K562 (cell line): Measurements from ENCODE around the gene CENPV.

Experiments
- ARNT ChIP-seq, 2 experiments: fragments of 450-650 bp; IDR thresholded peaks; 2 replicates each; pipeline ENCODE4 v1.6.1; 2016; ENCODE audit warnings: mild to moderate bottlenecking in 1 of 2
- CHCHD3 ChIP-seq: fragments of 250-450 bp; sonication (Bioruptor Pico); IDR thresholded peaks from 2 replicates; pipeline ENCODE4 v2.1.2; 2022; ENCODE audit warnings: mild to moderate bottlenecking
- FOS ChIP-seq: IDR thresholded peaks from 3 replicates; pipeline ENCODE4 v1.6.1; 2011; ENCODE audit not compliant: insufficient read length; ENCODE audit errors: extremely low read depth
- KHSRP ChIP-seq: fragments of 450-650 bp; IDR thresholded peaks from 2 replicates; pipeline ENCODE4 v1.6.1; 2017
- MTA2 ChIP-seq: fragments of 450-650 bp; IDR thresholded peaks from 2 replicates; pipeline ENCODE4 v1.6.1; 2016; ENCODE audit warnings: low read depth
- NBN ChIP-seq: fragments of 450-650 bp; IDR thresholded peaks from 2 replicates; pipeline ENCODE4 v1.6.1; 2016; ENCODE audit warnings: low read depth, mild to moderate bottlenecking
- NFIX ChIP-seq: fragments of 250-450 bp; sonication (Bioruptor Pico); IDR thresholded peaks from 2 replicates; pipeline ENCODE4 v1.4.0; 2020; ENCODE audit warnings: low read depth, mild to moderate bottlenecking, moderate library complexity
- POLR2AphosphoS5 ChIP-seq: IDR thresholded peaks from 2 replicates; pipeline ENCODE4 v1.6.1; 2011; ENCODE audit warnings: mild to moderate bottlenecking, low read depth, low read length, moderate library complexity; ENCODE audit not compliant: control insufficient read depth, insufficient read depth
- RBM17 ChIP-seq: fragments of 200-400 bp; formaldehyde crosslinking; IDR thresholded peaks from 2 replicates; pipeline ENCODE4 v1.6.1; 2017; ENCODE audit warnings: low read depth, mild to moderate bottlenecking, low read length, borderline replicate concordance
- ZNF699 ChIP-seq: fragments of 250-450 bp; sonication (Bioruptor Pico); IDR thresholded peaks from 2 replicates; pipeline ENCODE4 v1.8.0; 2021; ENCODE audit warnings: mild to moderate bottlenecking, moderate library complexity; ENCODE audit not compliant: insufficient replicate concordance
- TF ChIP-seq, protein P1 (sequence below), 3 experiments: IDR thresholded peaks in 2 of 3; conservative IDR thresholded peaks in 1 of 3; 2 replicates each; pipeline ENCODE4 v1.5.1; 2011 to 2012; ENCODE audit warnings: low read length in 3 of 3, mild to moderate bottlenecking in 3 of 3, control low read depth in 2 of 3, improper control_type of control experiment in 1 of 3, inconsistent platforms in 1 of 3, low read depth in 1 of 3, mixed read lengths in 1 of 3, moderate library complexity in 1 of 3; ENCODE audit not compliant: insufficient read depth in 2 of 3
- TF ChIP-seq, protein P2 (sequence below): sonication (generic); formaldehyde crosslinking; IDR thresholded peaks from 2 replicates; pipeline ENCODE4 v1.5.0; 2020; ENCODE audit warnings: missing genetic modification reagents
- TF ChIP-seq, protein P3 (sequence below), 2 experiments: fragments of 450-650 bp; formaldehyde crosslinking in 1 of 2; IDR thresholded peaks; 2 replicates each; pipeline versions ENCODE4 v1.4.0 to v1.6.1; 2014 to 2020; ENCODE audit warnings: mild to moderate bottlenecking in 2 of 2, borderline replicate concordance in 1 of 2, low read depth in 1 of 2
- TF ChIP-seq, protein P4 (sequence below): sonication (generic); formaldehyde crosslinking; IDR thresholded peaks from 2 replicates; pipeline ENCODE4 v1.8.0; 2022; ENCODE audit warnings: missing genetic modification reagents, mild to moderate bottlenecking, borderline replicate concordance

DNA sequence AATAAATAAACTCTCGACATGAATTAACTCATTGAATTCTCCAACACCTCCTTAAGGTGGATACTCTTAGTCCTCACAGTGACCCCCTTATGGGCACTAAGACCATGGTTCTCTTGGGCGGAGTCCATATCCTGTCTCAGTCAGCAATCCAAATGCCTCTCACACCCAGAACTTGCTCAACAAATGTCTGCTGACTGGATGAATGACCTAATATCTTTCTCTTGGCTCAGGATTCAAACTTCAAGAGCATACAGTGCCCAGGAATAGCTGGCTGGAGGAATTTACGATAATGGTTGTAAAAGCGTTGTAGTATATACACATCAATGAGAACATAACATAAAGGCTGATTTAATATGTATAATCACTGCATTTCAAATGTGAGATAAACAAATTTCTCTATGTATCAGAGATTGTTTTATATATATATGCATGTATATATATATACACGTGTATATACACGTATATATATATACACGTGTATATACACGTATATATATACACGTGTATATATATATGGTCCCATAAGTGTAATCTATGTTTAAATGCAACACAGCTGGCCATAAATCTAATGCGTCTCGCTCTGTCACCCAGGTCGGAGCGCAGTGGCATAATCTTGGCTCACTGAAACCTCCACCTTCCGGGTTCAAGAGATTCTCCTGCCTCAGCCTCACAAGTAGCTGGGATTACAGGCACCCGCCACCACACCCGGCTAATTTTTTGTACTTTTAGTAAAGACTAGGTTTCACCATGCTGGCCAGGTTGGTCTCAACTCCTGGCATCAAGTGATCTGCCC is 21.1 kb upstream of the CENPV start:
- TF ChIP-seq, protein P1, sequence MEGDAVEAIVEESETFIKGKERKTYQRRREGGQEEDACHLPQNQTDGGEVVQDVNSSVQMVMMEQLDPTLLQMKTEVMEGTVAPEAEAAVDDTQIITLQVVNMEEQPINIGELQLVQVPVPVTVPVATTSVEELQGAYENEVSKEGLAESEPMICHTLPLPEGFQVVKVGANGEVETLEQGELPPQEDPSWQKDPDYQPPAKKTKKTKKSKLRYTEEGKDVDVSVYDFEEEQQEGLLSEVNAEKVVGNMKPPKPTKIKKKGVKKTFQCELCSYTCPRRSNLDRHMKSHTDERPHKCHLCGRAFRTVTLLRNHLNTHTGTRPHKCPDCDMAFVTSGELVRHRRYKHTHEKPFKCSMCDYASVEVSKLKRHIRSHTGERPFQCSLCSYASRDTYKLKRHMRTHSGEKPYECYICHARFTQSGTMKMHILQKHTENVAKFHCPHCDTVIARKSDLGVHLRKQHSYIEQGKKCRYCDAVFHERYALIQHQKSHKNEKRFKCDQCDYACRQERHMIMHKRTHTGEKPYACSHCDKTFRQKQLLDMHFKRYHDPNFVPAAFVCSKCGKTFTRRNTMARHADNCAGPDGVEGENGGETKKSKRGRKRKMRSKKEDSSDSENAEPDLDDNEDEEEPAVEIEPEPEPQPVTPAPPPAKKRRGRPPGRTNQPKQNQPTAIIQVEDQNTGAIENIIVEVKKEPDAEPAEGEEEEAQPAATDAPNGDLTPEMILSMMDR (IDR thresholded peaks at IDR 0.05 in 2 of 3, conservative IDR thresholded peaks at IDR 0.05 in 1 of 3; ENCODE audit: insufficient read depth in 2 of 3, low read depth in 1 of 3, low read length in 3 of 3): no peak
- TF ChIP-seq FOS (no peak), NBN (no peak), RBM17 (no peak), ARNT (IDR thresholded peaks at IDR 0.05) (no peak), ZNF699 (no peak), KHSRP (no peak), NFIX (no peak), MTA2 (no peak), CHCHD3 (CRISPR knock-in tag) (no peak), POLR2AphosphoS5 (no peak)
- TF ChIP-seq, protein P2, sequence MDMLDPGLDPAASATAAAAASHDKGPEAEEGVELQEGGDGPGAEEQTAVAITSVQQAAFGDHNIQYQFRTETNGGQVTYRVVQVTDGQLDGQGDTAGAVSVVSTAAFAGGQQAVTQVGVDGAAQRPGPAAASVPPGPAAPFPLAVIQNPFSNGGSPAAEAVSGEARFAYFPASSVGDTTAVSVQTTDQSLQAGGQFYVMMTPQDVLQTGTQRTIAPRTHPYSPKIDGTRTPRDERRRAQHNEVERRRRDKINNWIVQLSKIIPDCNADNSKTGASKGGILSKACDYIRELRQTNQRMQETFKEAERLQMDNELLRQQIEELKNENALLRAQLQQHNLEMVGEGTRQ (CRISPR knock-in tag): no peak
- TF ChIP-seq, protein P3, sequence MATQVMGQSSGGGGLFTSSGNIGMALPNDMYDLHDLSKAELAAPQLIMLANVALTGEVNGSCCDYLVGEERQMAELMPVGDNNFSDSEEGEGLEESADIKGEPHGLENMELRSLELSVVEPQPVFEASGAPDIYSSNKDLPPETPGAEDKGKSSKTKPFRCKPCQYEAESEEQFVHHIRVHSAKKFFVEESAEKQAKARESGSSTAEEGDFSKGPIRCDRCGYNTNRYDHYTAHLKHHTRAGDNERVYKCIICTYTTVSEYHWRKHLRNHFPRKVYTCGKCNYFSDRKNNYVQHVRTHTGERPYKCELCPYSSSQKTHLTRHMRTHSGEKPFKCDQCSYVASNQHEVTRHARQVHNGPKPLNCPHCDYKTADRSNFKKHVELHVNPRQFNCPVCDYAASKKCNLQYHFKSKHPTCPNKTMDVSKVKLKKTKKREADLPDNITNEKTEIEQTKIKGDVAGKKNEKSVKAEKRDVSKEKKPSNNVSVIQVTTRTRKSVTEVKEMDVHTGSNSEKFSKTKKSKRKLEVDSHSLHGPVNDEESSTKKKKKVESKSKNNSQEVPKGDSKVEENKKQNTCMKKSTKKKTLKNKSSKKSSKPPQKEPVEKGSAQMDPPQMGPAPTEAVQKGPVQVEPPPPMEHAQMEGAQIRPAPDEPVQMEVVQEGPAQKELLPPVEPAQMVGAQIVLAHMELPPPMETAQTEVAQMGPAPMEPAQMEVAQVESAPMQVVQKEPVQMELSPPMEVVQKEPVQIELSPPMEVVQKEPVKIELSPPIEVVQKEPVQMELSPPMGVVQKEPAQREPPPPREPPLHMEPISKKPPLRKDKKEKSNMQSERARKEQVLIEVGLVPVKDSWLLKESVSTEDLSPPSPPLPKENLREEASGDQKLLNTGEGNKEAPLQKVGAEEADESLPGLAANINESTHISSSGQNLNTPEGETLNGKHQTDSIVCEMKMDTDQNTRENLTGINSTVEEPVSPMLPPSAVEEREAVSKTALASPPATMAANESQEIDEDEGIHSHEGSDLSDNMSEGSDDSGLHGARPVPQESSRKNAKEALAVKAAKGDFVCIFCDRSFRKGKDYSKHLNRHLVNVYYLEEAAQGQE (IDR thresholded peaks at IDR 0.05; ENCODE audit: borderline replicate concordance): no peak
- TF ChIP-seq, protein P3 (CRISPR knock-in tag; IDR thresholded peaks at IDR 0.05; ENCODE audit: low read depth): no peak
- TF ChIP-seq, protein P4, sequence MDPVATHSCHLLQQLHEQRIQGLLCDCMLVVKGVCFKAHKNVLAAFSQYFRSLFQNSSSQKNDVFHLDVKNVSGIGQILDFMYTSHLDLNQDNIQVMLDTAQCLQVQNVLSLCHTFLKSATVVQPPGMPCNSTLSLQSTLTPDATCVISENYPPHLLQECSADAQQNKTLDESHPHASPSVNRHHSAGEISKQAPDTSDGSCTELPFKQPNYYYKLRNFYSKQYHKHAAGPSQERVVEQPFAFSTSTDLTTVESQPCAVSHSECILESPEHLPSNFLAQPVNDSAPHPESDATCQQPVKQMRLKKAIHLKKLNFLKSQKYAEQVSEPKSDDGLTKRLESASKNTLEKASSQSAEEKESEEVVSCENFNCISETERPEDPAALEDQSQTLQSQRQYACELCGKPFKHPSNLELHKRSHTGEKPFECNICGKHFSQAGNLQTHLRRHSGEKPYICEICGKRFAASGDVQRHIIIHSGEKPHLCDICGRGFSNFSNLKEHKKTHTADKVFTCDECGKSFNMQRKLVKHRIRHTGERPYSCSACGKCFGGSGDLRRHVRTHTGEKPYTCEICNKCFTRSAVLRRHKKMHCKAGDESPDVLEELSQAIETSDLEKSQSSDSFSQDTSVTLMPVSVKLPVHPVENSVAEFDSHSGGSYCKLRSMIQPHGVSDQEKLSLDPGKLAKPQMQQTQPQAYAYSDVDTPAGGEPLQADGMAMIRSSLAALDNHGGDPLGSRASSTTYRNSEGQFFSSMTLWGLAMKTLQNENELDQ (CRISPR knock-in tag): no peak
